Stimulated activated naive CD8-positive, alpha-beta T cell treated with anti-CD3 and anti-CD28 coated beads, Interleukin-15, Interleukin-2, amounts not matched to agents 100 U/mL and 50 U/mL, for 24 hours (primary cell): ENCODE measurements around the gene TEX10.
"Not testable (repeated sequence)": the region's sequence is repeated elsewhere in the genome, so short reads cannot be mapped to it uniquely, and the experiment has no call there.

Source experiments
- ATAC-seq: fragments of 150-1000 bp; cut with Tn5 transposase; one replicate; pipeline ENCODE4 v1.10.0; 2021
- DNase-seq: peaks from one replicate; pipeline ENCODE4 v3.0.0; 2021

Gene TEX10

GRCh38 chr9:100346836-100347235, 5.9 kb downstream of the TEX10 start:
- no peak for DNase-seq
- ATAC-seq = no peak

GRCh38 chr9:100341889-100342288, 10.9 kb downstream of the TEX10 start:
- DNase-seq (no peak), ATAC-seq (no peak)

- ATAC-seq (no peak), DNase-seq (no peak)
Measured at GRCh38 chr9:100340224-100340623, 12.5 kb downstream of the TEX10 start.

- not testable (repeated sequence) for DNase-seq, ATAC-seq
Measured at GRCh38 chr9:100338736-100339135, 14.0 kb downstream of the TEX10 start.

GRCh38 chr9:100324594-100325200, 28.0 kb downstream of the TEX10 start:
- no peak for ATAC-seq
- DNase-seq = no peak

- DNase-seq = no peak
- no peak for ATAC-seq
Measured at GRCh38 chr9:100322954-100323536, 29.7 kb downstream of the TEX10 start.

- no peak for ATAC-seq
- no peak for DNase-seq
Measured at GRCh38 chr9:100317706-100318105, 35.0 kb downstream of the TEX10 start.

- no peak for DNase-seq
- no peak for ATAC-seq
Measured at GRCh38 chr9:100315561-100315960, 37.2 kb downstream of the TEX10 start.

- DNase-seq = no peak
Measured at GRCh38 chr9:100309992-100310391, 42.8 kb downstream of the TEX10 start.

GRCh38 chr9:100308965-100309564, 43.7 kb downstream of the TEX10 start:
- DNase-seq = no peak
- ATAC-seq = no peak

More at GRCh38 chr9:100309992-100310391, 42.8 kb downstream of the TEX10 start:
- ATAC-seq = no peak

- ATAC-seq = no peak
- DNase-seq = no peak
Measured at GRCh38 chr9:100307080-100307479, 45.7 kb downstream of the TEX10 start.

GRCh38 chr9:100306283-100306682, 46.5 kb downstream of the TEX10 start:
- no peak for ATAC-seq
- no peak for DNase-seq

GRCh38 chr9:100303747-100304146, 49.0 kb downstream of the TEX10 start:
- ATAC-seq (no peak), DNase-seq (no peak)

GRCh38 chr9:100298378-100298777, 54.4 kb downstream of the TEX10 start:
- DNase-seq = no peak
- no peak for ATAC-seq

GRCh38 chr9:100296407-100296806, 56.3 kb downstream of the TEX10 start:
- ATAC-seq (no peak), DNase-seq (no peak)

GRCh38 chr9:100295240-100295639, 57.5 kb downstream of the TEX10 start:
- DNase-seq (no peak), ATAC-seq (no peak)

GRCh38 chr9:100294806-100295205, 57.9 kb downstream of the TEX10 start:
- no peak for DNase-seq
- ATAC-seq = no peak

GRCh38 chr9:100294341-100294740, 58.4 kb downstream of the TEX10 start:
- ATAC-seq (no peak), DNase-seq (no peak)

GRCh38 chr9:100292414-100292813, 60.3 kb downstream of the TEX10 start:
- no peak for ATAC-seq
- no peak for DNase-seq

- ATAC-seq (no peak), DNase-seq (no peak)
Measured at GRCh38 chr9:100290714-100291113, 62.0 kb downstream of the TEX10 start.

GRCh38 chr9:100287186-100287585, 65.6 kb downstream of the TEX10 start:
- DNase-seq (no peak), ATAC-seq (no peak)

- DNase-seq (no peak), ATAC-seq (no peak)
Measured at GRCh38 chr9:100286257-100286656, 66.5 kb downstream of the TEX10 start.

- no peak for DNase-seq
Measured at GRCh38 chr9:100285601-100286000, 67.1 kb downstream of the TEX10 start.

GRCh38 chr9:100285080-100285479, 67.7 kb downstream of the TEX10 start:
- ATAC-seq (no peak), DNase-seq (no peak)

More at GRCh38 chr9:100285601-100286000, 67.1 kb downstream of the TEX10 start:
- no peak for ATAC-seq
